ENCODE measurements around the gene PDE3A. TPM values are rescaled to one million over a fixed set of nuclear protein-coding genes. Genes with fewer than 3 reads are reported as not detected.

The PDE3A gene
- total RNA-seq, 1 experiment from 2014 or later, result 0.12 TPM

- Histone ChIP-seq H3K36me3 (ENCODE audit: control insufficient read depth in 1 of 2, insufficient read depth in 2 of 2, low read length in 2 of 2) (no peaks in the 10 kb centered on the region), H3K9me2 (ENCODE audit: insufficient read depth) (no peaks in the 10 kb centered on the region), H3K27ac (ENCODE audit: low read depth, low read length) (no peak overlapping the region), H3K79me2 (ENCODE audit: insufficient read depth, low read length) (no peaks in the 10 kb centered on the region), H4K20me1 (ENCODE audit: insufficient read depth) (no peaks in the 10 kb centered on the region), H3K4me2 (ENCODE audit: low read length) (no peak overlapping the region), H3K9me3 (ENCODE audit: control insufficient read depth in 1 of 2, insufficient read depth in 1 of 2, low read depth in 1 of 2, low read length in 2 of 2) (no peaks in the 10 kb centered on the region), H3K4me1 (ENCODE audit: control insufficient read depth in 1 of 2, insufficient read depth in 2 of 2, low read length in 2 of 2) (no peaks in the 10 kb centered on the region), H2AFZ (ENCODE audit: low read depth, low read length, poor library complexity, severe bottlenecking) (no peak overlapping the region), H3K27me3 (ENCODE audit: insufficient read depth, low read length) (no peaks in the 10 kb centered on the region), H3K4me3 (replicated peaks in 1 of 2; ENCODE audit: low read depth in 1 of 2, low read length in 2 of 2) (no peak overlapping the region), H3K9ac (ENCODE audit: low read length) (no peak overlapping the region)
- BruUV-seq (replicated peaks), result no TSS peak
- ChIA-PET CTCF (no interaction called here), RAD21 (ENCODE audit: low non-redundant PET in 1 of 2, low total read pairs in 2 of 2, uncharacterized antibody in 2 of 2, unreplicated experiment in 2 of 2) (no interaction called here), POLR2A (no interaction called here)
- no peak for TF ChIP-seq TCF7L2 (IDR thresholded peaks at IDR 0.05; ENCODE audit: borderline replicate concordance, extremely low read depth, insufficient read depth, insufficient read length)
- TF ChIP-seq CEBPB (IDR thresholded peaks at IDR 0.05; ENCODE audit: low read depth), result no peak
- no peak for TF ChIP-seq POLR2AphosphoS5 (IDR thresholded peaks at IDR 0.05; ENCODE audit: low read depth, low read length)
- TF ChIP-seq EZH2 (IDR thresholded peaks at IDR 0.05), result no peak
- no peak for TF ChIP-seq ZNF274 (IDR thresholded peaks at IDR 0.05; ENCODE audit: low read depth, low read length)
- ATAC-seq, result no peak
- DNase-seq (ENCODE audit: low read depth, low spot score), result no peak
- intact Hi-C loops (cut with micrococcal nuclease), result no loop called here
These were observed 64.0 kb downstream of the PDE3A start for GRCh38 chr12:20432290-20432689.

GRCh38 chr12:20434996-20435395, 66.7 kb downstream of the PDE3A start:
- ATAC-seq (no peak), DNase-seq (ENCODE audit: low read depth, low spot score) (no peak)
- Histone ChIP-seq H2AFZ (ENCODE audit: low read depth, low read length, poor library complexity, severe bottlenecking) (no peak overlapping the region), H3K4me1 (ENCODE audit: control insufficient read depth in 1 of 2, insufficient read depth in 2 of 2, low read length in 2 of 2) (no peaks in the 10 kb centered on the region), H3K4me2 (ENCODE audit: low read length) (no peak overlapping the region), H3K9me2 (ENCODE audit: insufficient read depth) (no peaks in the 10 kb centered on the region), H3K9me3 (ENCODE audit: control insufficient read depth in 1 of 2, insufficient read depth in 1 of 2, low read depth in 1 of 2, low read length in 2 of 2) (no peaks in the 10 kb centered on the region), H3K27me3 (ENCODE audit: insufficient read depth, low read length) (no peaks in the 10 kb centered on the region), H3K9ac (ENCODE audit: low read length) (no peak overlapping the region), H3K36me3 (ENCODE audit: control insufficient read depth in 1 of 2, insufficient read depth in 2 of 2, low read length in 2 of 2) (no peaks in the 10 kb centered on the region), H4K20me1 (ENCODE audit: insufficient read depth) (no peaks in the 10 kb centered on the region), H3K27ac (ENCODE audit: low read depth, low read length) (no peak overlapping the region), H3K4me3 (replicated peaks in 1 of 2; ENCODE audit: low read depth in 1 of 2, low read length in 2 of 2) (no peak overlapping the region), H3K79me2 (ENCODE audit: insufficient read depth, low read length) (no peaks in the 10 kb centered on the region)
- no TSS peak for BruUV-seq (replicated peaks)
- ChIA-PET CTCF (no interaction called here), POLR2A (no interaction called here), RAD21 (ENCODE audit: low non-redundant PET in 1 of 2, low total read pairs in 2 of 2, uncharacterized antibody in 2 of 2, unreplicated experiment in 2 of 2) (no interaction called here)
- intact Hi-C loops (cut with micrococcal nuclease), result no loop called here
- TF ChIP-seq ZBTB33 (IDR thresholded peaks at IDR 0.05; ENCODE audit: extremely low read depth, insufficient replicate concordance, low read length) (no peak), EGR1 (IDR thresholded peaks at IDR 0.05; ENCODE audit: low read depth) (no peak), ZNF274 (IDR thresholded peaks at IDR 0.05; ENCODE audit: low read depth, low read length) (no peak), RAD21 (IDR thresholded peaks at IDR 0.05; ENCODE audit: low read depth) (no peak), SIN3A (IDR thresholded peaks at IDR 0.05; ENCODE audit: low read depth) (no peak), CTCF (IDR thresholded peaks at IDR 0.05 in 2 of 3, conservative IDR thresholded peaks at IDR 0.05 in 1 of 3; ENCODE audit: borderline replicate concordance in 1 of 3, insufficient read depth in 1 of 3, low read depth in 2 of 3, low read length in 2 of 3) (no peak), YY1 (IDR thresholded peaks at IDR 0.05; ENCODE audit: extremely low read depth, insufficient replicate concordance, low read depth, low read length) (no peak), CEBPB (IDR thresholded peaks at IDR 0.05; ENCODE audit: low read depth) (no peak), ELF1 (IDR thresholded peaks at IDR 0.05; ENCODE audit: borderline replicate concordance, low read depth) (no peak), ATF3 (IDR thresholded peaks at IDR 0.05) (no peak), POLR2A (IDR thresholded peaks at IDR 0.05; ENCODE audit: borderline replicate concordance, extremely low read depth, insufficient read depth, insufficient read length) (no peak), JUND (IDR thresholded peaks at IDR 0.05) (no peak), FOSL1 (IDR thresholded peaks at IDR 0.05; ENCODE audit: low read depth) (no peak), EZH2 (IDR thresholded peaks at IDR 0.05) (no peak)

All from HCT116 (cell line).